Myocyte (in vitro differentiated cells): Measurements from ENCODE around the gene CRIP3. TPM values are rescaled to one million over a fixed set of nuclear protein-coding genes. Genes with fewer than 3 reads are reported as not detected.

ENCODE experiments used
- DNase-seq: peaks from one replicate; pipeline ENCODE4 v3.0.0-alpha.2; 2012; ENCODE audit warnings: low read depth
- total RNA-seq: library from RNA; depleted of rRNA; stranded (reverse); fragments of >200 nt; gene quantifications from 2 replicates; pipeline ENCODE4 v1.2.3, GENCODE V29; 2014

CRIP3 gene
- total RNA-seq, 1 donor from 2014 or later = not detected

DNA sequence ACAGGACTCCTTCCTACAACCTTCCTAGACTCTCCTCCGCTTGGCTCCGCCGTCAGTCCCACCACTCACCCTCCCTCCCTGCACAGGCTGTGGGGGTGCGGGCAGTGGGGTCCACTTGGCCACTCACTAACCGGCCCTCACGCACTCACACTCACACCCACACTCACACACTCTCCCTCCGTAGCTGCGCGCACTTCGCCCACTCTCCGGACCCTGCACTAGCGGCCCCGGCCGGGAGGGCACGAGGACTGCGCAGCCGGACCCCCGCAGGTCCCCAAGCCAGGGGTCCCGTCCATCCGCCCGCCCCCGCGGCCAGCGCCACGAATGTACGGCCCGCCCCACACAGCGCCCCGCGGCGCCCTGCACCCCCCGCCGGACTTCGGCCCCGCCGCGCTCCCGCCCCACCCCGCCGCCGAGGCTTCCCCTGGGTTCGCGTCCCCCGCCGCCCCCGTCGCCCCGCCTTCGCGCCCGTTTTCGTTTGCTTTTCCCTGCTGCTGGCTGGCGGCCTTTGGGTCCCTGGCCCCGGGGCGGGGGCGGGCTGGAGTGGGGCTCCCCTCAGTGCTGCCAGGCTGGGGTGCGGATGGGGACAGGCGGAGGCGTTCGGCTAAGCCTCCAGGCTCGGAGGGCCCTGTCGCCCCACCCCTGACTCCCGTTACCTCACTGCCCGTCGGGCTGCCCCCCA is 33.6 kb downstream of the CRIP3 start:
- DNase-seq = no peak

DNA sequence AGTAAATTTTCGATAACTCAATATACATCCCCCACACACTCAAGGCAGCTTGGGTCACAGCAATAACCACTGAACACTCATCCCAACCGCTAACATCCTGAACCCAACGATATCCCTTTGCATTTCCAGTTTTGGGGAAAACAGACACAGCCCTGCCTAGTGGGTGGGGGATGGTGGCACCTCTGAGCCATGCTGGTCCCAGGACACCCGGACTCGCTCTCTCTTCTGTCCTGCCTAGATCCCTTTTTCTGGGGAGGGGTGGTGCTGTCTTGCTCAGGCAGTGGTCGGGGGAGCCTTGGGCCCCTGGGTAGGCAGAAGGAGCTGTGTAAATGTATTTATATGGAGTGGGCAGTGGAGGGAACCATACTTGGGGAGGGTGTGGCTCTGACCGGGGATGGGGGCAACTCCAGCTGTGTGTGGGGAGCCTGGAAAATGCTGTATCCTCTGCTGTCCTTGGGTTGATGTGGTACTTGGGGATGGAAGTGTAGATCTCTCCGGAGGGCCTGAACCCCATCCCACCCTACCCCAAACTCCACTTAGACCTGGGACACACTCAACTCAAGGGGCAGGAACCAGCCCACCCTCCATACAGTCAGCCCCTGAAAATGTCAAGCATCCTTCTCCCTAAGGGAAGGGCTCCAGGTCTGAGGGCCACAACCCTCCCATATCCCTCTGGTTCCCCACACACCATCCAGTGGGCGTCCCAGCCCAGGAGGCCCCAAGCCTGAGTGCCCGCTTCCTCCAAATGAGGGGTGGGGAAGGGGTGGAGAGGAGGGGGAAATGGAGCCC is 34.3 kb downstream of the CRIP3 start:
- DNase-seq = no peak

DNA sequence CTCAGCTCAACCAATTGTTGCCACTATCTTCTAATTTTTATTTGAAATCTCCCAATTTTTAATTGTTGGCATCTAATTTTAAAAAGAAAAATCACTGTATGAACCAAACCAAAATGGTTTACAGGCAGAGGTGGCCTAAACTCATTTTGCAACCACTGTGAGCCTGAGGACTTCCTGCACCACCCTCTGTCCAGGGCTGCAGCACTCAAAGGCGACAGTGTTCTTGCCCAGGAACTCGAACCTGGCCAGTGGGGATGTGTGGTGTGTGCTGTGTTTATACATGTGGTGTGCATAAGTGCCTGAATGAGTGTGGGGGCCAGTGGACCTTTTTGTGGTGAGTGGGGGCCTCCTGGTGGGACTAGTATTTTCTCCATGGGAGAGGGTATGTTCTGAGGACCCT is 34.9 kb downstream of the CRIP3 start:
- no peak for DNase-seq

DNA sequence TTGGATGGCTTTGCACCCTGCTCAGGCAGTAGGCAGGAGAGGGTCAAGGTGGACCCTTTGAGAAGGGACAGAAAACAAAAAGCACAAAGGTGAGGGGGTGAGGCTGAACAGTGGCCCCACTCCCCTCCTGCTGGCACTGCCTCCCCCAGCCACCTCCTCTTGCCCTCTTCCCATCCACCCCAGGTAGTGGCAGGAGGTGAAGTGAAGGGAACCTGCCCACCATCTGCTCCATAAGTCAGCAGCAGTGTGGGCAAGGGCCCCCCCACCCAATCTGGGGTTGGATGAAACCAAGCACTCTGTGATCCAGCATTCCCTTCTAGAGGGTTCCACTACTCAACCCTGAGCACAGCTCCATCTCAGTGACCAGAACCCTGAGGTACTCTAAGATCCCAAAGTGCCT is 36.7 kb downstream of the CRIP3 start:
- DNase-seq = no peak

DNA sequence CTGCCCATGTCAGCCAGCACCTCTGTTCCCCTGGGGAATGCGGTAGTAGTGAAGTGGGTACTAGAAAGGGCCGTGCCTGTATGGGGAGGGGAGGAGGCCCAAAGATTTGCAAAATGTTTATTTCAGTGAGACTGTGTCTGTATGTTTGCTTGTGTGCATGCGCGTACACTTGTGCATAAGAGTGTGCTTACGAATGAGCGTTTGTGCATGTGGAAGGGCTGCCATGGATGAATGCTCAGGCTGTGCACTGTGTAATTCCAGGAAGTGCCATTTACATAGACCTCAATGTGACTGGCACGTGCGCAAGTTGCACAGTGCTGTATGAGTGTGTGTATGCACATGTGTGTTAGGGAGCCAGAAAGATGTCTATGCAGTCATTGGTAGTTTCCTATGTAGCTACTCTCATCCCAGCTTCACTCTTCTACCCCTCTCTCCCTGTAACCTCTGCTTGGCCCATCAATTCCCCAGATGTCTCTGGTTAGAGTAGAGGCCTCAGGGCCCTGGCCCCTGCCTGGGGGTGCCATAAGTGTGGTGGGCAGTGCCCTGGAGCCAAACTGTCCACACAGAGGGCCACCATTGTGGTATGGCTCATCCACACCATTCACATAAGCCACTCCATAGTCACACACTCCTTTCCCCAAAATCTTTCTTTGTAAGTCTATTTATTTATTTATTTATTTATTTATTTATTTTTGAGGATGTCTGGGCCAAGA is 37.4 kb downstream of the CRIP3 start:
- DNase-seq = no peak

DNA sequence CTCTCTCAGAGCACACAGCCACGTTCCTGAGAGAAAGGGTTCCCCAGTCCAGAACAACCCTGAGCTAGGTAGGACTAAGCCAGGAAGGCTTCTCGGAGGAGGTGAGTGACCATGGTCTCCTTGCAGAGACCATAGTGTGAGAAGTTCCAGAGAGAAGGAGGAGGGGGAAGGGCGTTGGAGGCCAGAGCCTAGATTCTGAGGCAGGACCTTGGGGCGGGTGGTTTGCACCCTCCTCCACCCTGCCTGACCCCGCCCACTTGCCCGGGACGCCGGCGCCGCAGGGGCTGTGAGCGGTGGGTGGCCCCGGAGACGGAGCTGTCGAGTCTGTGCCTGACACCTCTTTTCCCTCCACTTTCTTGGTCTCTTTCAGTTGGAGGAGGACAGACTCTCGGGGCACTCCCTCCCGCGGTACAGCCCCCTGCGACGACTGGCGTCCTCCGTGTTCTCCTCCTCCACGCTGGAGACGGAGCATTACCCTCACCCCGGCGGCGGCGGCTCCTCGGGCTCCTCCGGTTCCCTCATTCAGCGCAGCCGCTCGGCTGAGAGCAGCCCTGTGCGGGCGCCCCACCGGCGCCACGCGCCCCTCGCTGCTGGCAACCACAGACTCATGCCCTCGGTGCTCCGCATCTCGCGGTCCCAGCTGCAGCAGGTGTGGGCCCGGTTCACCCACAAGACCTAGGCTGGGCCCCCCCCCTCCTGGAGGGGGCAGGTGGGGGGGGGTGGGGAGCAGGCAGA is 39.2 kb downstream of the CRIP3 start:
- DNase-seq = peak; percentile 17

DNA sequence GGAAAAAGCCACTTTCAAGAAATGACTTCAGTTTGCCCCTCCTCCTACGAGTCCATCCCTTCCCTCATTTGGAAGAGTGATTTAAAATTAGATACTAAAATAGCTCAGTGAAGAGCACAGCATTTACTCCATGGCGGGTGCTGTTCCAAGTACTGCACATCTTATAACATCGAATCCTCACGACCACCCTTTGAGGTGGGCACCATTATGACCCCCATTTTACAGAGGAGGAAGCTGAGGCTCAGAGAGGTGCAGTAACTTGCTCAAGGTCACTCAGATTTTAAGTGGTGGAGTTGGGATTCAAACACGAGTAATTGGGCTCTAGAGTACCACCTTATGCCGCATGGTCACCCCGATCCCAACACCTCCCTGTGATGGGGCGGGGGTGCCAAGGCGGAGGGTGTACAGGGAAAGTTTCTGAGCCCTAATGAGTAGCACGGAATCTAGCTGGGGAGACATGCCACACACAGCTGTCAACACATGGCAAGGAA is 39.8 kb downstream of the CRIP3 start:
- no peak for DNase-seq

DNA sequence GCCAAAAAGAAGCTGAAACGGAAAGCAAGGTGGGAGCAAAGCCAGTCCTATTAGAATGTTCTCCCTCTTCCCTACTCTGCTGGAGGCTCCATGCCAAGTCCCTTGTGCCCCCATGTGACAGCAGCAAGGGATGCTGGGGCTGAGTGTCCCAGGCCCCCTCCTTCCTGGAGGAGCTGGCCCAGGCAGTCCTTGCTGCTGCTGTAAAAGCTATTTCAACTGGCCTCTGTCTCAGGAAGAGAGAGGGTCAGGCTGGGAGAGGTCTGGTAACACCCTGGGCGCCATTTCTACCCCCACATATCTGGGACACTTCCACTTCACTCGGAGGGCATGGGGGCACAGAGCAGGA is 40.3 kb downstream of the CRIP3 start:
- peak; percentile 16 for DNase-seq

DNA sequence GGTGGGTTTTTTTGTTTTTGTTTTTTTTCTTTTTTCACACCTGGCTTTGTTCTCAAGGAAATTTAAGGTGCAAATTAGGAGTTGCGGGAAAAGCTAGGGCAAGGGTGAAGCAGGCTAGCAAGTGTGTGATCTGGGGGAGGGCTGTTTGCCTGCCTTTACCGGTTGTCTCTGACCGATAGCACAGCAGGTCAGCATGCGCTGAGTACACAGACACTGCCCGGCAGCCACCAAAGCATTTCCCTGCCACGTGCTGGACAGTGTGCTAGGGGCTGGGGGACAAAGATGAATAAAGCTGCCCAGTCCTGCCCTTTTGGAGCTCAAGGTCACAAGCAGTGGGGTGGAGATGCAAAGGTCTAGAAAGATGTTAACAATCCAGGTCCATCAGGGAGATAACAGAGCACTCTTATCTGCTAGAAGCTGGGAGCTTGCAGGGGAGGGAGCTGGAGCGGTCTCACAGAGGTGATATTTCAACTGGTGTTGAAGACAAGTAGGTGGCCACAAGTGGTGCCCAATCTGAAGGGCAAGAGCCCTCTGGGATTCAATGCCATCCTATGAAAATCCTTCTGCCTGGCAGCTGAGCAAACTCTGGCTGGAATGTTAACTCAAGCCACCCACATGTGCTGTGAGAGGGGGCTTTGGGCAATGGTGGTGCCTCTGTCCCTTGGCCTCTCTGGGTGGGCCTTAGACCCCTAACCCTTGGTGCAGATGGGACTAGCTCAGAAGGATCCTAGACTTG is 40.8 kb downstream of the CRIP3 start:
- DNase-seq = no peak

DNA sequence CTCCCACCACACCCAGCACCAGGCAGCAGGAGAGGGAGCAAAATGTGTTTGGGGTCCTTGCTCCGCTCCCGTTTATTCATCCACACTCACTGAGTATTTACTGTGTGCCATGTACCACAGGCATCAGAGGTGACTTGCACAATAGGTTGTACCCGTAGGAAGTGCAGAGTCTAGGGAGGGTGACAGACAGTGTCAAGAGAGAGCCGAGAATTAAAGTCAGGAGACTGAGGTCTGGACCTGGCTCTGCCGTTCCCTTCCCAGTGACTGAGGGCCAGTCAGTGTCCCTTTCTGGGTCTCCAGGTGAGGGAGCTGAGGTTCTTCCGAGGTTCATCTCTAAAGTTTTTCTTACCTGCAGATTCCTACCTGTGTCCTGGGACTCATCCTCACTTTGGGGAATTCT is 43.1 kb downstream of the CRIP3 start:
- no peak for DNase-seq

DNA sequence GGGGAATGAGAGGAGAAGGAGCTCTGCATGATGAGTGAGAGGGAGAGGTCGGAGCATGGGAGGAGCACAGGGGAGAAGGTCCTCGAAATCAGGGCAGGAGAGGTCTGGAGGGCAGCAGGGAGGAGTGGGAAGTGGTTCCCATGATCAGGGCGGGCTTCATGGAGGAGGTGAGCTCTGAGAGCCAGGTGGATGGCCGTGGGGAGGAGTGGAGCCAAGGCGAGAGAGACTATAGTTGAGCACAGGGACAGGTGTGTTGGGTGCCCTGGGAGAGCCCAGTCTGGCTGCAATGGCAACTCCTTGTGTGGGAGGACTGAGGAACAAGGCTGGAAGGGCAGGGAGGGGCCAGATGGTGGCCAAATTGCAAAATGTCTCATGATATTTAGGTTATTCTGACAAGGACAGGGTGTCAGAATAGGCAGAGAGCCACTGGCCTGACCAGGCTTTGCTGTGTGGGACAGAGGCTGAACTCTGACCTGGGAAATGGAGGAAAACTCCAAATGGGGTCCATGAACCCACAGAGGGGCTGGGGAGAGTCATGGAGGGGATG is 44.0 kb downstream of the CRIP3 start:
- no peak for DNase-seq

DNA sequence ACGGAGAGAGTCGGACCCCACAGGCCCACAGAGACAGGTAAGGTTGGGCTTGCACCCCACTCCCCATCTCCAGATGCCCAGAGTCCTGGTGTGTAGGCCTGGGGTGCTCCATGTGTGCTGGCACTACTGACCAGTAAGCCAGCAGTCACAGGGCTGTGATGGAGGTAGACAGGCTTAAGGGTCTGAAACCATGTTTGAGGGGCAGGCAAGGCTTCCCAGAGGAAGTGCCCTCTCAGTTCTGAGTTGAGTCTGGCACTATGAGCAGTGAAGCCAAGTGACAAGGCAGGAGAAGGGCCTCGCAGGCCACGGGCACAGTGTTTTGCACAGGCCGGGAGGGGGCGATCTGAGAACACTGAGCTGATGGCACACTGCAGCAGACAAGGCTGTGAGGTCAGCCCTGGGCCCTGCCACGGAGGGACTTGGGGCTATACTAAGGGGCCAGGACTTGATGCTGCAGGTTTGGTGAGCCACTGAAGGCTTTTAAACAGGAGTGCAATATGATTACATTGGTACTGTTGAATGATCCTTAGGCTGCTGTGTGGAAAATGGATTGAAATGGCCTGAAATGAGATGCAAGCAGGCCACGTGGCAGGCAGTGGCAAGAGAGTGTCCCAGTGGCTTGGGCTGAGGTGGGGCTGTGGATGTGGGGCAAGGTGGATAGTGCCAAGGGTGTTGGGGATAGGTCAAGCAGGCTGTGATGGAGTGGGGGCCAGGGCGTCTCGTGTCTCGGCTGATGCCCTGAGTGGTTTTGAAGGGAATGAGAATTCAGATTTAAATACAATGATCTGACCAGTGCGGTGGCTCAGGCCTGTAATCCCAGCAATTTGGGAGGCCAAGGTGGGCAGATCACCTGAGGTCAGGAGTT is 45.1 kb downstream of the CRIP3 start:
- peak; percentile 80 for DNase-seq

DNA sequence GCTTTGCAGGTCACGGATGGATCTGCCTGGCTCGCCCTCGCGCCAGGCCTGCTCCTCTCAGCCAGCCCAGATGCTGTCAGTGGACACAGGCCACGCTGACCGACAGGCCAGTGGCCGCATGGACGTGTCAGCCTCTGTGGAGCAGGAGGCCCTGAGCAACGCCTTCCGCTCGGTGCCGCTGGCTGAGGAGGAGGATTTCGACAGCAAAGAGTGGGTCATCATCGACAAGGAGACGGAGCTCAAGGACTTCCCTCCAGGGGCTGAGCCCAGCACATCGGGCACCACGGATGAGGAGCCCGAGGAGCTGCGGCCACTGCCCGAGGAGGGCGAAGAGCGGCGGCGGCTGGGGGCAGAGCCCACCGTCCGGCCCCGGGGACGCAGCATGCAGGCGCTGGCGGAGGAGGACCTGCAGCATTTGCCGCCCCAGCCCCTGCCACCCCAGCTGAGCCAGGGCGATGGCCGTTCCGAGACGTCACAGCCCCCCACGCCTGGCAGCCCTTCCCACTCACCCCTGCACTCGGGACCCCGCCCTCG is 45.8 kb downstream of the CRIP3 start:
- no peak for DNase-seq

DNA sequence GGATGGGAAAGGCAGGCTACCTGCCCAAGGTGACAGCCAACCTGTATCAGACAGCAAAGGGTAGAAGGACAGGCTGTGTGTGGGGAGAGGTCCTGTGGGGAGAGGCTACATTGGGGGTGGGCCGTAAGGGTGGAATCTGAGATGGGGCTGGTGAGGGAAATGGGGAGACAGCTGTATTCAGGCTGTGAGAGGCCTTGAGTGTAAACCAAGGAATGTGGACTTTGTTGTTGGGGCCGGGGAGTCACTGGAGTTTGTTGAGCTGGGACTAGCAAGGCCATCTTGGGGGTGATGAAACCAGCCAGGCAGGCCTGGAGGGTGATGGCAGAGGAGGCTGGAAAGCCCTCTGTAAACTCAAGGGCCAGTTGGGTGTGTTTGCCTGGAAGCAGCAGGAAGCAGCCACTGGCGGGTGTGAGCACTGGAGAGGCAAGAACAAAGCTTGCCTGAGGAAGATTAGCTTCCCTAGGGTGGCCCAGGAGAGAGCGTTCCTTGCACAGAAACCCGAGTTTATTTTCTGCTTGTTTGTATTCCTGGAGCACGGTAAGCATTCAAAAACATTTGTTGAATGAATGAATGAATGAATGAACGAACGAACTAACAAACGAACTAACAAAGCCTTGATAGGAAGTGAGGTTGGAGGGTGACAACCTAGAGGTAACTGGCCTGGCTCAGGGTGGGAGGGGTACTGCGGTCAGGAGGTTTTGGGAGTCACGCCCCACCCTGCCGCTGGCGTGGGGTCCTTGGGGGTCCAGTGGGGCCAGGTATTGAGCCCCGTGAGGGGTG is 46.4 kb downstream of the CRIP3 start:
- no peak for DNase-seq

DNA sequence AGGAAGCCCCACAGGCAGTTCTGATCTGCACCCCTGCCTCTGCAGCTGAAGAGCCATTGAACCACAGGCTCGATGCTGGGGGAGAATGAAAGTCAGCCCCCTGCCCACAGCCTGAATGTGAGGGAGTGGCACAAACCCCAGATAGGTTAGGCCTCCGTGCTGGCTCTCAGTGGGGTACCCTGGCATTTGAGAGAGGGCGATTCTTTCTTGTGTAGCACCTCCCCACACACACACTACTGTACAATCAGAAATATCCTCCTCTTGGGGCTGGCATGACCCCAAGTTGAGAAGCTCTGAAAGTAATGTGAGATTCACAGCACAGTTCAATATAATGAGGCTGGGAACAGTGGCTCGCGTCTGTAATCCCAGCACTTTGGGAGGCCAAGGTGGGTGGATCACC is 47.4 kb downstream of the CRIP3 start:
- DNase-seq = no peak

DNA sequence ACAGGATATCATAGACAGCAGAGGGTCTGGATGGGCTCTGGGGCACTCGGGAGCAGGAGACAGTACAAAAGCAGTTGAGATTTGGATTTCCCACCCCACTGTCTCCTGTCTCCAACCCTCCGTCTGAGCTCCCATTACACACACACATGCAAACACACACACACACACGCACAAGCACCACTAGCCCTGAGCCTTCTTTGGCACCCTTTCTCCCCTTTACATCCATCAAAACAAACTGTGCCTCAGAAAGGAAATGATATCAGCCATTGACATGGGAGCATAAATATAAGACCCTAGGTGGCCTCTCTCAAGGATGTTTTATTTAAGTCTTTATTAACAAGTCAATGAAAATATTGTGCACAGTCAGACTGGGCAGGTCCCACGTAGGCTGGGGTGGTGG is 47.8 kb downstream of the CRIP3 start:
- no peak for DNase-seq

DNA sequence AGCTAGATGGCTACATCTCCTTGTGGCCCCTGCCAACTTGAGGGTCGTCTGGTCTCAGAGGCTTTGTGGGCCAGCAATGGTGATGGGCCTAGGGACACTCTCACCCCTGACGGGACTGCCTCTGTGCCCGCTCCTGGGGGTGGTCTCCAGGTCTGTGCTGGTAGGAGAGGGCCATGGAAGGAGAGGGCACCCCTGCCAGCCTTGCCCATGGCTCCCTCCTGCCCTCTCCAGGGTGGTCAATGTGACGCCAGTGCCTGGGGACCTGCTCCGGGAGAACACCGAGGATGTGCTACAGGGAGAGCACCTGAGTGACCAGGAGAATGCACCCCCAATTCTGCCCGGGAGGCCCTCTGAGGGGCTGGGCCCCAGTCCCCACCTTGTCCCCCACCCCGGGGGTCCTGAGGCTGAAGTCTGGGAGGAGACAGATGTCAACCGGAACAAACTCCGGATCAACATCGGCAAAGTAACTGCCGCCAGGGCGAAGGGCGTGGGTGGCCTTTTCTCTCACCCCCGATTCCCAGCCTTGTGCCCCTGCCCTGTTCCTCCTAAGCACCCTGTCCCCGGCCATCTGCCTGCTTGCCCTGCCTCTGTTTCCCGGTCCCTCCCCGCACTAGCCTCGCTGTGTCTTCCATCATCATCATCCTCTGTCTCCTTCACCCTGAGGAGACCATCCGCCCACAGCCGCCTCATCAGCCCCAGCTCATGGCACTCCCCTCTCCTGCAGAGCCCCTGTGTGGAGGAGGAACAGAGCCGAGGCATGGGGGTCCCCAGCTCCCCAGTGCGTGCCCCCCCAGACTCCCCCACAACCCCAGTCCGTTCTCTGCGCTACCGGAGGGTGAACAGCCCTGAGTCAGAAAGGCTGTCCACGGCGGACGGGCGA is 49.6 kb downstream of the CRIP3 start:
- DNase-seq = no peak
